ENCODE results near the gene RFPL3. TPM values are rescaled to one million over a fixed set of nuclear protein-coding genes. Genes with fewer than 3 reads are reported as not detected.

Gene RFPL3
- polyA plus RNA-seq, 1 experiment = not detected

DNA sequence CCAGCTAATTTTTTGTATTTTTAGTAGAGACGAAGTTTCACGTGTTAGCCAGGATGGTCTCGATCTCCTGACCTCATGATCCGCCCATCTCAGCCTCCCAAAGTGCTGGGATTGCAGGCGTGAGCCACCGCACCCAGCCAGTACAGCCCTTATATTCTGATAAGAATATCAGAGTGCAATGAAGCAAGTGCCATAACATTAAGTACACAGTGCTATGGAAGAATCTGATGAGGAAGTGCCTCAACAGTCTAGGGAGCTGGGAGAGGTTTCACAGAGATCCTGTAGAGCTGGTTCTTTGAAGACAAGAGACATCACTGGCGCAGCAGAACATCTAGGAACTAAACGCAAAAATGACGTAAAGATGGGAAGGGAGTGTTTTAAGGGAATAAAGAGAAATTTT, 52.3 kb downstream of the RFPL3 start:
- no peak for DNase-seq (ENCODE audit: low read depth)
- CTCF ChIA-PET = interaction anchor here (1.3 to 1.7 kb wide), 3 partner anchors 11 to 576 kb away, joined by 4 read pairs; no protein-coding TSS in a partner anchor
- Histone ChIP-seq H3K27me3 (ENCODE audit: control insufficient read depth, insufficient read depth, low read length) (no peaks in the 10 kb centered on the region), H3K4me3 (ENCODE audit: low read depth, low read length) (no peak overlapping the region), H3K36me3 (ENCODE audit: control insufficient read depth, insufficient read depth, low read length) (peaks cover 8% of the 10 kb centered on the region)
- TF ChIP-seq, protein P1, sequence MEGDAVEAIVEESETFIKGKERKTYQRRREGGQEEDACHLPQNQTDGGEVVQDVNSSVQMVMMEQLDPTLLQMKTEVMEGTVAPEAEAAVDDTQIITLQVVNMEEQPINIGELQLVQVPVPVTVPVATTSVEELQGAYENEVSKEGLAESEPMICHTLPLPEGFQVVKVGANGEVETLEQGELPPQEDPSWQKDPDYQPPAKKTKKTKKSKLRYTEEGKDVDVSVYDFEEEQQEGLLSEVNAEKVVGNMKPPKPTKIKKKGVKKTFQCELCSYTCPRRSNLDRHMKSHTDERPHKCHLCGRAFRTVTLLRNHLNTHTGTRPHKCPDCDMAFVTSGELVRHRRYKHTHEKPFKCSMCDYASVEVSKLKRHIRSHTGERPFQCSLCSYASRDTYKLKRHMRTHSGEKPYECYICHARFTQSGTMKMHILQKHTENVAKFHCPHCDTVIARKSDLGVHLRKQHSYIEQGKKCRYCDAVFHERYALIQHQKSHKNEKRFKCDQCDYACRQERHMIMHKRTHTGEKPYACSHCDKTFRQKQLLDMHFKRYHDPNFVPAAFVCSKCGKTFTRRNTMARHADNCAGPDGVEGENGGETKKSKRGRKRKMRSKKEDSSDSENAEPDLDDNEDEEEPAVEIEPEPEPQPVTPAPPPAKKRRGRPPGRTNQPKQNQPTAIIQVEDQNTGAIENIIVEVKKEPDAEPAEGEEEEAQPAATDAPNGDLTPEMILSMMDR (IDR thresholded peaks at IDR 0.05; ENCODE audit: insufficient read depth, low read depth, low read length) = no peak
- POLR2A ChIA-PET = no interaction called here

DNA sequence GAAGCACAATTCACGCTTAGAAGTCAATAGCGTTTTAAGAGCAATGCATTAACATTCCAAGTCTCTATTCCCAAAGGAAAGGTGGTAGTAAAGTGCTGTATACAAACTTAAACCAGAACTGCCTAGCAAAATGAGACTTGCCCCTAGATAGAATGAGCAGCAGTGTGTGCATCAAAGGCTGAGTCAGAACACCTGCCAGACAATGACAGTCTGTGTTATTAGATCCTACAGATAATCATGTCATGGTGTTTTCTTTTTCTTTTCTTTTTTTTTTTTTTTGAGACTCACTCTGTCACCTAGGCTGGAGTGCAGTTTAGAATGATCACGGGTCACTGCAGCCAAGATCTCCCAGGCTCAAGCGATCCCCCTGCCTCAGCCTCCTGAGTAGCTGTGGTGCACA, 52.8 kb downstream of the RFPL3 start:
- CTCF ChIA-PET = interaction anchor here (1.3 to 1.7 kb wide), 2 partner anchors 11 to 14 kb away, joined by 4 read pairs; no protein-coding TSS in a partner anchor
- no peak overlapping the region; the same call in 1 of the 2 replicates for H3K4me3 ChIP-seq (ENCODE audit: low read depth, low read length)
- peaks cover 5% of the 10 kb centered on the region for H3K36me3 ChIP-seq (ENCODE audit: control insufficient read depth, insufficient read depth, low read length)
- POLR2A ChIA-PET = no interaction called here
- H3K27me3 ChIP-seq (ENCODE audit: control insufficient read depth, insufficient read depth, low read length) = no peaks in the 10 kb centered on the region
- no peak for DNase-seq (ENCODE audit: low read depth)
- TF ChIP-seq, protein P1 (IDR thresholded peaks at IDR 0.05; ENCODE audit: insufficient read depth, low read depth, low read length) = no peak

Small RNA genes lying within 50 kb of the gene (small RNA-seq; reads per million reads assigned to genes)
- gene AL021937.2 (ENCODE audit: insufficient read length, low read depth, low replicate concordance) (not detected), gene IGLVIVOR22-2 (ENCODE audit: insufficient read length, low read depth, low replicate concordance) (not detected), gene RF02171 (ENCODE audit: insufficient read length, low read depth, low replicate concordance) (not detected), gene RF02172 (ENCODE audit: insufficient read length, low read depth, low replicate concordance) (not detected)

Other genes starting within 250 kb of the RFPL3 start
- gene C22orf42, start 198.6 kb upstream of the RFPL3 start, polyA plus RNA-seq (2011; rRNA removed) = not detected in 2 replicates
- not detected in 2 replicates for gene RFPL2, start 152.8 kb upstream of the RFPL3 start, polyA plus RNA-seq (2011; rRNA removed)
- gene SLC5A4, start 102.5 kb upstream of the RFPL3 start, polyA plus RNA-seq (2011; rRNA removed) = not detected in 2 replicates
- gene RTCB, start 54.4 kb downstream of the RFPL3 start, polyA plus RNA-seq (2011; rRNA removed) = 119 and 134 TPM in 2 replicates
- not detected in 2 replicates for gene BPIFC, start 106.6 kb downstream of the RFPL3 start, polyA plus RNA-seq (2011; rRNA removed)
- gene FBXO7, start 116.9 kb downstream of the RFPL3 start, polyA plus RNA-seq (2011; rRNA removed) = 120 and 145 TPM in 2 replicates